Measurements from ENCODE around the gene TRIM38.
"Not testable (repeated sequence)": the region's sequence is repeated elsewhere in the genome, so short reads cannot be mapped to it uniquely, and the experiment has no call there.

Gene TRIM38

DNA sequence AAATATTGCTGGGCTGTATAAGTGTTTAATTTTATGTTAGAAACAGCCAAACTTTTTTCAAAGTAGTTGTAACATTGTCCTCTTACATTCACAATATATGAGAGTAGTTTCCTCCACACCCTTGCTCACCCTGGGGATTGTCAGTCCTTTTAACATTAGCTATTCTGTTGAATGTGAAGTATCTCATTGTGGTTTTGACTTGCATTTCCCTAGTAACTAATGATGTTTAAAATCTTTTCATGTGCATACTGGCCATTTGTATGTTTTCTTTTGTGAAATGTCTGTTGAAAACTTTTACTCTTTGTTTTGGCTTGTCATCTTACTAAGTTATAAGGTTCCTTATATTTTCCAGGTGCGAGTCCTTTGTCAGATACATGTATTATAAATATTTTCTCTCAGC, 32.9 kb downstream of the TRIM38 start:
- no peak for DNase-seq
- Mint-ChIP-seq H3K36me3 (peaks cover 10 to 23% of the 10 kb centered on the region in 2 donors), H3K27ac (no peak overlapping the region)

DNA sequence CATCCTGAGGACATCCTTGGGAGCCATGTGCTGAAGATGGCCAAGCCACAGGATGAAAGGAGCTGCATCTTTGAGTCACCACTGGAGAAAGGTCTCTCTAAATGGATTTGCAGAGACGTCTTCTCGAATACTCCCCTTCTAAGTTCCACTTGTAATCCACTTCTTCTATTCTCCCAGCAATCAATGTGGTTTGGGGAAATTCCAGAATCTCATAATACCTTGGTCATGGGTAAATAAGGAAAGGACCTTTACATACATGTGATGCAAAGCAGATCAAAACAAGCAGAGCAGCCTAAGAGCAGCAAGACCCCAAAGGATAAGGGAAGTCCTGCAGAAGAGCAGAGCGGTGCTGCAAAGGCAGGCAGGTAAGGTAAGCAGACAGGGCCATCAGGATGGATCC, 35.3 kb downstream of the TRIM38 start:
- H3K36me3 Mint-ChIP-seq, result peaks cover 15 to 29% of the 10 kb centered on the region in 2 donors
- no peak overlapping the region for H3K27ac Mint-ChIP-seq
- ATAC-seq (replicated peaks) (no peak), DNase-seq (no peak)
- no peaks in the 10 kb centered on the region for H3K27me3 Mint-ChIP-seq
- no peak overlapping the region for H3K4me3 Mint-ChIP-seq
- H3K4me1 Mint-ChIP-seq, result peaks cover 12 to 28% of the 10 kb centered on the region in 2 donors
- H3K9me3 Mint-ChIP-seq, result no peaks in the 10 kb centered on the region

More for the DNA sequence above, 32.9 kb downstream of the TRIM38 start:
- Mint-ChIP-seq H3K4me3 (no peak overlapping the region), H3K9me3 (no peaks in the 10 kb centered on the region), H3K4me1 (peaks cover 18 to 41% of the 10 kb centered on the region in 2 donors), H3K27me3 (no peaks in the 10 kb centered on the region)
- ATAC-seq (replicated peaks), result no peak

DNA sequence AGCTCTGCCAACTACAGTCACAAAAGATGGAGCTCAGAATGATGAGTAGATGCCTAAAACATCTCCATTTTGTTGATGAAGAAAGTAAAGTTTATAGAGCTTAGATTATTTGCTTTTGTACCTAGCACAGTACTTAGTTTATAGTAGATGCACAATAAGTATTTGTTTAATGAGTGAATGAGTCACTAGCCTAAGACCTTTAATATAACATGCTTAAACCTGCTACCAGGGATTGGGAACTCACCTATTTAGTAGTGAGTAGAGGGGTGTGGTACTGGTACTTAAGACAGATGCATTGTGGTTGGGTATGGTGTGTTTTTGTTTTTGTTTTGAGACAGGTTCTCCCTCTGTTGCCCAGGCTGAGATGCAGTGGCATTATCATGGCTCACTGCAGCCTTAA, 35.8 kb downstream of the TRIM38 start:
- Mint-ChIP-seq H3K4me3 (no peak overlapping the region), H3K9me3 (no peaks in the 10 kb centered on the region), H3K4me1 (peaks cover 11 to 26% of the 10 kb centered on the region in 2 donors), H3K36me3 (peaks cover 15 to 29% of the 10 kb centered on the region in 2 donors), H3K27ac (no peak overlapping the region), H3K27me3 (no peaks in the 10 kb centered on the region)
- no peak for ATAC-seq (replicated peaks)
- no peak for DNase-seq

DNA sequence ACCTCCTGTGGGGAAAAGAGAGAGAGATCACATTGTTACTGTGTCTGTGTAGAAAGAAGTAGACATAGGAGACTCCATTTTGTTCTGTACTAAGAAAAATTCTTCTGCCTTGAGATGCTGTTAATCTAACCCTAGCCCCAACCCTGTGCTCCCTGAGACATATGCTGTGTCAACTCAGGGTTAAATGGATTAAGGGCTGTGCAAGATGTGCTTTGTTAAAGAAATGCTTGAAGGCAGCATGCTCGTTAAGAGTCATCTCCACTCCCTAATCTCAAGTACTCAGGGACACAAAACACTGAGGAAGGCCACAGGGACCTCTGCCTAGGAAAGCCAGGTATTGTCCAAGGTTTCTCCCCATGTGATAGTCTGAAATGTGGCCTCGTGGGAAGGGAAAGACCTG, 36.6 kb downstream of the TRIM38 start:
- H3K4me3 Mint-ChIP-seq; DNase-seq; ATAC-seq (replicated peaks); H3K27ac Mint-ChIP-seq; H3K9me3 Mint-ChIP-seq; H3K27me3 Mint-ChIP-seq: not testable (repeated sequence)
- Mint-ChIP-seq H3K4me1 (peaks cover 6 to 18% of the 10 kb centered on the region in 2 donors), H3K36me3 (peaks cover 15 to 29% of the 10 kb centered on the region in 2 donors)

DNA sequence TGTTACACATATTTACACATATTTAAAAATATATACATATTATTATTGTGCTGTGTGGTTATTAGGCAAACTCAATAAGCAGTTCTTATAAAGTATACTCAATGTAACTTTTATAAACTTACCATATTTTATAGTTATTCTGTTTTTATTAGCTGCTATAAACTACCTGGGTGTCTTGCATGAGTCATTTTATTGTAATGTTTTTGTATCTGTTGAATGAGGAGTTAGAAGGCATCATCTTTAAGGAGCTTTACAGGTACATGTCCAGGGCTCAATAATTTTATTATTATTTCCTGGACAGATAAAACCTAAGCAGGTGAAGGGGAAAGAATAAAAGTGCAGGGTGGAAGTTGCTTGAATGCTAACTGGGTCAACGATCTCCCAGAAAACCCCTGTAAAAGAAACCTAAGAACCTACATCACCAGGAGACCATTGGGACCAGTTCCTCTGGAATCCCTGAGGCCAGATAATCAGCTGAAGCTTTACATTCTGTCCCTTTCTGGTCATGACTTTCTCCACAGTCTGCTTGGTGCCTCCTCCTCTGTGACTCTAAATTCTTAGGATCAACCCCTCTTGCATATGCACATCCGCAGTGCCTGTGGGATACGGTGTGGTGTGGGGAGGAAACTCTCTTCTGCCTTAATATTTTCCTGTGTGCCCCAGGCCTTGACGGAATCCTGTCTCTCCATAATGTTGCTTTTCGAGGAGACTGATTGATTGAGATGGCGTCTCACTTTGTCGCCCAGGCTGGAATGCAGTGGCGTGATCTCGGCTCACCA, 38.0 kb downstream of the TRIM38 start:
- no peak overlapping the region for H3K4me3 Mint-ChIP-seq
- no peaks in the 10 kb centered on the region for H3K27me3 Mint-ChIP-seq
- no peaks in the 10 kb centered on the region for H3K9me3 Mint-ChIP-seq
- H3K27ac Mint-ChIP-seq, result no peak overlapping the region
- DNase-seq (no peak), ATAC-seq (replicated peaks) (no peak)
- peaks cover 5 to 13% of the 10 kb centered on the region in 2 donors for H3K4me1 Mint-ChIP-seq
- peaks cover 15 to 29% of the 10 kb centered on the region in 2 donors for H3K36me3 Mint-ChIP-seq

DNA sequence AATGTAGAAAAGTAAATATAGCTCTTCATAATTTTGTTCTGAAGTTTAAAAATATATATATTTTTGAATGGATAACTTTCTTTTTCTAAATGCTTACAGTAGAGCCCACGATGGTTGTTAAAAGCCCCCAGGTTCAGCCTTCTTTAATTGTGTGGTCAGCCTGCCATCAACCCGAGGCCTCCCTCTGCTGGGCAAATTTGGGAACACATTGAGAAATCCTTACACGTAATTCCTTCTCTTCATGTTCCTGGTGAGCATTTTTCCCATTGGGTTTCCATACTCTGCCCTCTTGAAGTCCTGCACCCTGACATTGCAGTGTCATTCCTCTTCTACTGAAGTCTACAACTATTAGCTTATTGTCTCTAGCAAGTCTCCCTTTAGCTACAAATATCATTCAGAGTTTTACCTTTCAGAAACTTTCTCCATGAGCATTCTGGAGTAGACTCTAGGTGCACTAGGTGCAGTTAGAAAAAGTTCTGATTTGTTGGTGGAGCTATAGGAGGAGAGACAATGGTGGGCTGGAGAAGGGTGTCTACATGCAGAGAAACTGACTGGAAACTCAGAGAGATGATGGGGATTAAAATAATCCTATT, 40.6 kb downstream of the TRIM38 start:
- no peaks in the 10 kb centered on the region for H3K9me3 Mint-ChIP-seq
- ATAC-seq (replicated peaks), result peak in 1 of 2 donors; percentile 38

DNA sequence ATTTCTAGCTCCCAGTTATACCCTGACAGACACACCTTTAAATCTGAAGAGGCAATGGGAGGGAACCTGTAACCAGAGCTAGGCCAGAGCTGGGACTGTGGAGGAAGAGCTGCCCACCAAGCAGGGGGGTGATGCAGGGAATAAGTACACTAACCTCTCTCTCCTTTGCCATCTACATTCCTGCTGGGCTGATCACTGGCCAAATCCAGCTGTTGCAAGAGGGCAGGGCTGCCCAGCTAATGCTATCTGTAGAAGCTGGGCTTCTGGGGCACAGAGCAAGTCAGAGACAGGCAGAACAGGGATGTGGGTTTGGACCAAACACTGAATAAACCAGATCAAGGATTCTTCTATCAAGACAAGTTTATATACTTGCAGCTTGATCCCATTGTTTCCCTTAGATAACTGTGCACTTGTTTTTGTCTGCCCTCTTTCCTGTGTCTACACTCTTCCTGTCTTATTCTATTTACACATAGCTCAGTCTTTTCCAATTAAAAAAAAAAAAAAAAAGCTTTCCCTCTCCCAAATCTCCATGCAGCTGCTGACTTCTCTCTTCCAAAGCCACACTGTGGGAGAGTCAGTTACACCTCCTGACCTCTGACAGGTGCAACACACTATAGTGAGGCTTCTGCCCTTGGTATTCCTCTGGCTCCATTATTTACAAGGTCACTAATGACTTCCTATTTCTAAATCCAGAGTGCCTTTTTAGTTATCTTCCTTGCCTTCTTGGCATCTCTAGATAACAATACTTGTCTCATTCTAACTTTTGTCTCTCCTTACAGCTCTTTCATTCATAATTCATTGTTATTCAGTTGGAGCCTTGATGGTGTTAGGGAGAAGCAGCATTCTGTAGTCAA, 43.7 kb downstream of the TRIM38 start:
- H3K27me3 Mint-ChIP-seq, result no peaks in the 10 kb centered on the region
- no peaks in the 10 kb centered on the region for H3K9me3 Mint-ChIP-seq
- peaks cover 3% of the 10 kb centered on the region in 2 donors for H3K36me3 Mint-ChIP-seq
- no peaks in the 10 kb centered on the region for H3K4me1 Mint-ChIP-seq
- no peak overlapping the region for H3K27ac Mint-ChIP-seq
- H3K4me3 Mint-ChIP-seq, result no peak overlapping the region
- no peak for ATAC-seq (replicated peaks)
- no peak for DNase-seq

More for the DNA sequence above, 40.6 kb downstream of the TRIM38 start:
- Mint-ChIP-seq H3K36me3 (peaks cover 13 to 24% of the 10 kb centered on the region in 2 donors), H3K27ac (no peak overlapping the region), H3K27me3 (no peaks in the 10 kb centered on the region), H3K4me3 (no peak overlapping the region), H3K4me1 (peaks cover 1 to 2% of the 10 kb centered on the region in 2 donors)
- DNase-seq, result no peak

DNA sequence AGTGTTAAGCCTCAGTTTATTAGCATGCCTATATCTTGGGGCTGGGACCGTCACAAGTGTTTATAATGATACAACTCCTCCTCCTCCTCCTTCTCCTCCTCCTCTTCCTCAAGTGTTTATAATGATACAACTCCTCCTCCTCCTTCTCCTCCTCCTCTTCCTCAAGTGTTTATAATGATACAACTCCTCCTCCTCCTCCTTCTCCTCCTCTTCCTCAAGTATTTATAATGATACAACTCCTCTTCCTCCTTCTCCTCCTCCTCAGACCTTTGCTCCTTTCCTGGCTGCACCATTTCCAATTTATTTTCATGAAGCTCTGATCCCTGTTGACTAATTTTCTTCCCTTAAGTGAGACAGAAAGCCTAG, 44.3 kb downstream of the TRIM38 start:
- not testable (repeated sequence) for H3K27me3 Mint-ChIP-seq; H3K9me3 Mint-ChIP-seq; H3K36me3 Mint-ChIP-seq; ATAC-seq (replicated peaks); H3K27ac Mint-ChIP-seq; DNase-seq; H3K4me1 Mint-ChIP-seq; H3K4me3 Mint-ChIP-seq

DNA sequence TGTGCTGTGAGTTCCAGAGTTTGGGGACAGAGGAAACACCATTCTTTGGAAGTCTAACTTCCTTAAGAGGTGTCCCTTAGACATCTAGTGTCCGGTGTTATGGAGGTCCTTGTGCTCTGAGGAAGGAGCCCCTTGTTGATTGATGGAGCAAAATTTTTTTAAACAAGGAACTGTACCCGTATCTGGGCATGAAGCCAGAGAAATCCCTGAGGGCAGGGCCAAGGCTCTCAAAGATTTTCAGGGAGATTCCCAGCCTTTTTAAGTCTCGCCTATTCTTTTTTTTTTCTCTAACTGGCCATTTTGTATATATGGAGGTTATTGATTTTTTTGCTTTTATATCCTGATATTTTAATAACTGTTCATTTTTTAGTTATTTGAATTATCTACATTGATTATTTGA, 45.9 kb downstream of the TRIM38 start:
- Mint-ChIP-seq H3K36me3 (peaks cover 4 to 5% of the 10 kb centered on the region in 2 donors), H3K4me3 (no peak overlapping the region), H3K27ac (no peak overlapping the region), H3K27me3 (no peaks in the 10 kb centered on the region), H3K9me3 (no peaks in the 10 kb centered on the region), H3K4me1 (no peaks in the 10 kb centered on the region)
- DNase-seq, result no peak
- ATAC-seq (replicated peaks), result no peak

DNA sequence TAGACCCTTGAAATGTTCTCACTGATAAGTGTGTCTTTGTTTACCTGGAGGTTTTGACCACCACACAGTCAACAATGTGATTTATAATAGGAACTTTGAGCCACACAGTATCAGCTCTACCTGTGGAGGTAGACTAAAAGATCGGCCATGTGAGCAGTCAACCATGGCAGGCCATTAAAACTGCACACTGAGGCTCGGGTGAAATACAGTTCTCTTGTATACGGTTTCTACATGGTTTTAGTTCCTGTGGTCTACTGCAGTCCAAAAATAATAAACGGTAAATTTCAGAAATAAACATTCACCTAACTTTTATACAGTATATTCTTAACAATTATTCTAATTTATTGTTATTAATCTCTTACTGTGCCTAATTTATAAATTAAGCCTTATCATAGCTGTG, 47.2 kb downstream of the TRIM38 start:
- Mint-ChIP-seq H3K9me3 (no peaks in the 10 kb centered on the region), H3K36me3 (peaks cover 4 to 5% of the 10 kb centered on the region in 2 donors), H3K27ac (no peak overlapping the region), H3K27me3 (no peaks in the 10 kb centered on the region), H3K4me1 (no peaks in the 10 kb centered on the region), H3K4me3 (no peak overlapping the region)
- ATAC-seq (replicated peaks), result no peak
- no peak for DNase-seq

DNA sequence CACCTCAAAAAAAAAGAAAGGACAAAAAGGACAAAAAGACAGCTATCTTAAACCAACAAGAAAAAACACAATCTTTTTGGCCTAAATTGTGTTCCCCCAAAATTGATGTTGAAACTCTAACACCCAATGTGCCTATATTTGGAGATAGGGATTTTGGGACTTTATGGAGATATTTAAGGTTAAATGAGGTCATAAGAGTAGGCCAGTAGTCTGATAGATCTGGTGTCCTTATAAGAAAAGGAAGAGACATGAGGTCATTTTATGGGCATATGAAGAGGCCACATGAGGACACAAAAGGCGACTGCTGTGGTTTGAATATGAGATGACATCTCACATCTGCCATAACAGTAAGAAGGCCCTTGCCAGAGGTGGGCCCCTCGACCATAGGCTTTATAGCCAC, 49.5 kb downstream of the TRIM38 start:
- Mint-ChIP-seq H3K4me1 (peaks cover 0 to 3% of the 10 kb centered on the region in 2 donors), H3K36me3 (peaks cover 3 to 4% of the 10 kb centered on the region in 2 donors), H3K27me3 (no peaks in the 10 kb centered on the region), H3K4me3 (no peak overlapping the region), H3K9me3 (no peaks in the 10 kb centered on the region), H3K27ac (no peak overlapping the region)
- ATAC-seq (replicated peaks) (no peak), DNase-seq (no peak)

DNA sequence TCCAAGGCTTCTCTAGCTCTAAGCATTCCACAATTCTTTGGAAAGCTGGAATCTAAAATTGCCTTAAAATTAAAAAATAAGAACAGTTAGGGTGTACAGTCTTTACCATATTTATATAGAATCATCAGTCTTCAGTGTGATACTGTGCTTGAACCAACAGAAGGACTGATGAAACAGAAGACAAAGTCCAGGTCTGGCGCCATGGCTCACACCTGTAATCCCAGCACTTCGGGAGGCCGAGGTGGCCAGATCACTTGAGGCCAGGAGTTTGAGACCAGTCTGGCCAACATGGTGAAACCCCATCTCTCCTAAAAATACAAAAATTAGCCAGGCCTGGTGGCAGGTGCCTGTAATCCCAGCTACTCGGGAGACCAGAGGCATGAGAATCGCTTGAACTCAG, 51.8 kb downstream of the TRIM38 start:
- DNase-seq; H3K4me3 Mint-ChIP-seq; H3K27ac Mint-ChIP-seq; H3K36me3 Mint-ChIP-seq; ATAC-seq (replicated peaks); H3K27me3 Mint-ChIP-seq; H3K9me3 Mint-ChIP-seq: not testable (repeated sequence)
- H3K4me1 Mint-ChIP-seq, result peaks cover 3 to 13% of the 10 kb centered on the region in 2 donors

DNA sequence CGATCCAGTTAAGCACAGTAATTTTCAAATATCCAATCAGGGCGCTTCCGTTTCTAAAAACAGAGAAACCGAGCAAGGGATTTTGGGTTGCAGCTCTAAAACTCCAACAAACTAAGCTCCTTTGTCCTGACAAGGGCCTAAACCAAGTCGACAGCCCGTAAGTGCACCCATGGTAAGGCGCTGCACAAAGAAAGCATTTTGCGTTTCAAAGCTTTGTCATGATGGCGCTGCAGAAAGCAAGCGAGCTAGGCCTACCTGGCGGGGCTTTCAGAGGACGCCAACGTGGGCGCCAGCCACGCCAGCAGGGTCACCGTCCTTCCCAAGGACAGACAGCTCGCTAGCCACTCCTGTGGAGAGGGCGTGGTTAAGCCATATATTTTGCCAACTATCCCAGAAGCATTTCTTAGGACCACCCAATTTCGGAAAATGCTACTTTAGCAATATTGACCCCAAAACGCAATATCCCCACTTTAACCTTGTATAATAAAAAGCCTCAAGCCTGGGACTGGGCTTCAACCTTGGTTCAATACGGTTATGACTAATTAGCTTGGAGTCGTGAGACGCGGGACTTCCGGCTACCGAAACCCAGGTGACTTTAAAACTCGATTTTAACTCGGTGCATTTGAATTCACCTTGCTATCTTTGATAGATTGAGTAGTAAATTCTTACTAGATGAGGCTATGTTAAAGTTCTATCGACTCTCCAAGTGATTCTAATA, 53.8 kb downstream of the TRIM38 start:
- Mint-ChIP-seq H3K4me1 (peaks cover 8 to 18% of the 10 kb centered on the region in 2 donors), H3K27me3 (peaks cover 0 to under 1% of the 10 kb centered on the region in 2 donors), H3K4me3 (no peak overlapping the region), H3K27ac (no peak overlapping the region), H3K36me3 (peaks cover 4 to 10% of the 10 kb centered on the region in 2 donors), H3K9me3 (peaks cover 0 to 6% of the 10 kb centered on the region in 2 donors)
- DNase-seq, result no peak
- no peak for ATAC-seq (replicated peaks)
